GM18858 (cell line): ENCODE measurements around the gene TKT.
A peak's percentile ranks its signal among the peaks of the same experiment; 100 is the strongest.

Source experiments
- ATAC-seq: cut with Tn5 transposase; IDR thresholded peaks from one replicate; pipeline ENCODE4 v1.9.1; 2021; ENCODE audit not compliant: unreplicated experiment

TKT gene

GRCh38 chr3:53198256-53198977, 57.4 kb downstream of the TKT start:
- ATAC-seq: no peak

GRCh38 chr3:53196575-53197407, 59.0 kb downstream of the TKT start:
- no peak for ATAC-seq

GRCh38 chr3:53195602-53196574, 59.9 kb downstream of the TKT start:
- no peak for ATAC-seq

- no peak for ATAC-seq
These were observed 60.8 kb downstream of the TKT start for GRCh38 chr3:53195066-53195450.

GRCh38 chr3:53194210-53195065, 61.4 kb downstream of the TKT start:
- ATAC-seq: no peak

GRCh38 chr3:53193466-53194209, 62.2 kb downstream of the TKT start:
- no peak for ATAC-seq

- ATAC-seq: no peak
These were observed 63.2 kb downstream of the TKT start for GRCh38 chr3:53192608-53193007.

- ATAC-seq: no peak
These were observed 63.9 kb downstream of the TKT start for GRCh38 chr3:53191836-53192480.

GRCh38 chr3:53190659-53191058, 65.2 kb downstream of the TKT start:
- peak; percentile 49 for ATAC-seq

GRCh38 chr3:53189276-53189675, 66.5 kb downstream of the TKT start:
- no peak for ATAC-seq

- no peak for ATAC-seq
These were observed 67.1 kb downstream of the TKT start for GRCh38 chr3:53188720-53189119.

GRCh38 chr3:53188136-53188685, 67.6 kb downstream of the TKT start:
- no peak for ATAC-seq

- no peak for ATAC-seq
These were observed 68.4 kb downstream of the TKT start for GRCh38 chr3:53187430-53187829.

GRCh38 chr3:53186726-53187125, 69.1 kb downstream of the TKT start:
- no peak for ATAC-seq

GRCh38 chr3:53185761-53186465, 69.9 kb downstream of the TKT start:
- no peak for ATAC-seq

GRCh38 chr3:53184701-53185100, 71.1 kb downstream of the TKT start:
- no peak for ATAC-seq

- ATAC-seq: no peak
These were observed 72.3 kb downstream of the TKT start for GRCh38 chr3:53183514-53183913.

GRCh38 chr3:53182764-53183355, 73.0 kb downstream of the TKT start:
- no peak for ATAC-seq
